ENCODE data around the gene DTX3.
A peak's percentile ranks its signal among the peaks of the same experiment; 100 is the strongest.
"Not testable (repeated sequence)": the region's sequence is repeated elsewhere in the genome, so short reads cannot be mapped to it uniquely, and the experiment has no call there.

Gene DTX3

GRCh38 chr12:57604454-57604991 is at the start of gene DTX3:
TSS of gene DTX3 (plus strand) at chr12:57604824. CDS start at chr12:57606518, 1,694 bp downstream.
- peak; percentile 69 for DNase-seq

DNA sequence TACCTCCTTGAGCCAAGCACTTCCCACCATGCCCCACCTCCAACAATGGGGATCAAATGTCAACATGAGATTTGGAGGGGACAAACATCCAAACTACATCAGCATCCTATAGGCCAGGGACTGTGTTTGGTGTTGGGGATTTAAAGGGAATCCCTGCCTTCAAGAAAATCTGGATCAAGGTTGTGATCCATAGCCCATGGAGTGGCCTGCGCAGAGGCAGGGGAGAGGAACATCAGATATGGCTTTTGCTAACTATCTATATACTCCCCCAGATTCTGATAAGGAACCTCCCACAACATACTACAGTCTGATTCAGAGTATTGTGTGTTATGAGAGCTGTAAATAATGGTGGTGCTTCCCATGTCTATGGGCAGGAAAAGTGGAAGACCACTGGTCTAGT is 49.7 kb upstream of the DTX3 start:
- DNase-seq, result no peak

DNA sequence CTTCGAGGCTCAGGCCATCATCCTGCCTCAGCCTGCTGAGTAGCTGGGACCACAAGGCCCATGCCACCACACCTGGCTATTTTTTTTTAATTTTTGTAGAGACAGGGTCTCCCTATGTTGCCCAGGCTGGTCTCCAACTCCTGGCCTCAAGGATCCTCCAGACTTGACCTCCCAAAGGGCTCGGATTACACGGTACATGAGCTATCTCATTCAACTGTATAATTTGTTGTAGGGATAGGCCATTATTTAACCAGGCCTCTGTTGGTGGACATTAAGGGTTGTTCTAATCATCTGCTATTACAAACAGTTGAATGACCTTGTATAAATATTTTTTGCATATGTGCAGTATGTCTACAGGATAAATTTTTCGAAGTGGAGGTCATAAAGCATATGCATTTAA is 45.8 kb upstream of the DTX3 start:
- DNase-seq, result no peak

GRCh38 chr12:57560516-57560915 is 44.1 kb upstream of the DTX3 start:
- no peak for DNase-seq

DNA sequence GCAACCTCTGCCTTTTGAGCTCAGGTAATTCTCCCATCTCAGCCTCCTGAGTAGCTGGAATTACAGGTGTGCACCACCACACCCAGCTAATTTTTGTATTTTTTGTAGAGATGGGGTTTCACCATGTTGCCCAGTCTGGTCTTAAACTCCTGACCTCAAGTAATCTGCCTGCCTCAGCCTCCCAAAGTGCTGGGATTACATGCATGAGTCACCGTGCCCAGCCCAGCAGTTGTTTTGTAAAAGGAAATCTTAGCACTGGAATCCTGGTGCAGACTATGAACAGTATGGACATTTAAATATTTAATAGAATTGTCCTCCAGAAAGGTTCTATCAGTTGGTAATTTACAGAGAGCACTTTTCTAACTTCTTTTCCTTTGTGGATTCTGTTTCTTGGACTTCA is 43.5 kb upstream of the DTX3 start:
- DNase-seq, result not testable (repeated sequence)

- DNase-seq, result no peak
Observed at GRCh38 chr12:57563358-57563757, 41.3 kb upstream of the DTX3 start.

- DNase-seq, result no peak
Observed at GRCh38 chr12:57564178-57564740, 40.4 kb upstream of the DTX3 start.

GRCh38 chr12:57568838-57569237 is 35.8 kb upstream of the DTX3 start:
- no peak for DNase-seq

- no peak for DNase-seq
Observed at GRCh38 chr12:57569858-57570257, 34.8 kb upstream of the DTX3 start.

GRCh38 chr12:57570438-57570837 is 34.2 kb upstream of the DTX3 start:
- not testable (repeated sequence) for DNase-seq

DNA sequence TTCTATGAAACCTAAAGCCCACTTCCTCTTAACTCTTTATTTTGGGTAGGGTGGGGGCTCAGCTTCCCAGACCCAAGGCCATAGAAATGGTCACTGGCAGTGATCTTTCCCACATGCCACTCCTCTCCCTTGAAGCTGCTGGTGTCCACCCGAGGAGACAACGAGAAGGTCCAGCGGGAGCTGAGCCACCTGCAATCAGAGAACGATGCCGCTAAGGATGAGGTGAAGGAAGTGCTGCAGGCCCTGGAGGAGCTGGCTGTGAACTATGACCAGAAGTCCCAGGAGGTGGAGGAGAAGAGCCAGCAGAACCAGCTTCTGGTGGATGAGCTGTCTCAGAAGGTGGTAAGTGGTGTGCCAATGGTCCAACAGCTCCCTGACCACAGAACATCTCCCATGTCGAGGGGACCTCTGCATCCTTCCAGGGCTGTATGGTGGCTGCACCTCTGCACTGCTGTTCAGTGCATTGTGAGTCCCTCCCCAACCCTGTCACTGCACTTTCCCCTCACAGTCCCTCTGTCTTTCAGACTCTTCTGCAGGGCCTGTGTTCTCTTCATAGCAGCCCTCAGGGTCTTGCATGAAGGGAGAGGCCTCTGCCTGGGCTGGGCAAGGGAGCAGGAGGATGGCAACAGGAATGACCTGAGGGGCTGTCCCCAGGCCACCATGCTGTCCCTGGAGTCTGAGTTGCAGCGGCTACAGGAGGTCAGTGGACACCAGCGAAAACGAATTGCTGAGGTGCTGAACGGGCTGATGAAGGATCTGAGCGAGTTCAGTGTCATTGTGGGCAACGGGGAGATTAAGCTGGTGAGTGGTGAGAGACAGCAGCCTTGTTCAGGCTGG is 32.5 kb upstream of the DTX3 start:
- DNase-seq, result no peak

GRCh38 chr12:57574795-57575194 is 29.8 kb upstream of the DTX3 start:
- no peak for DNase-seq

- no peak for DNase-seq
Observed at GRCh38 chr12:57575771-57576612, 28.6 kb upstream of the DTX3 start.

DNA sequence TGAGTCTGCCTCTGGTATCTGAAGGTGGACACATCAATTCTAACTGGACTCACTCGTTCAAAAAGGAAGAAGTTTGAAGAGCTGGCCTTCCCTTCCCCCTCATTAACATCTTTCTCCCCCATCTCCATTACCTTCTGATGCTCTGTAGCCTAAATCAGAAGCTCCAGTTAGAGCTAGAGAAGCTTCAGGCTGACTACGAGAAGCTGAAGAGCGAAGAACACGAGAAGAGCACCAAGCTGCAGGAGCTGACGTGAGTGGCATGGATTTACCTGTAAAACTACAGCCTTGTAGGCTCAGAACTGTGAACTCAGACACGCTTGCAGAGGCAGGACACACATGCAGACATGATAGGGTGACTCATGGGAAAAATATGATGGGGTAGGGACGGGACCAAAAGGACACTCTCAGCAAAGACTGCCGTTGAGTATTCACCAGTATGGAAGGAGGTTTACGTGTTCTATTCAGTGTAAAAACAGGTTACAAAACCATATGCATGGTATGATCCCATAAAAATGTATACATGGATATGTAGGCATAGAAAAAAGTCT is 27.9 kb upstream of the DTX3 start:
- no peak for DNase-seq

GRCh38 chr12:57577981-57578758 is 26.5 kb upstream of the DTX3 start:
- DNase-seq, result no peak

GRCh38 chr12:57579011-57579410 is 25.6 kb upstream of the DTX3 start:
- no peak for DNase-seq

GRCh38 chr12:57579677-57580465 is 24.8 kb upstream of the DTX3 start:
- no peak for DNase-seq

GRCh38 chr12:57580466-57580795 is 24.2 kb upstream of the DTX3 start:
- no peak for DNase-seq

DNA sequence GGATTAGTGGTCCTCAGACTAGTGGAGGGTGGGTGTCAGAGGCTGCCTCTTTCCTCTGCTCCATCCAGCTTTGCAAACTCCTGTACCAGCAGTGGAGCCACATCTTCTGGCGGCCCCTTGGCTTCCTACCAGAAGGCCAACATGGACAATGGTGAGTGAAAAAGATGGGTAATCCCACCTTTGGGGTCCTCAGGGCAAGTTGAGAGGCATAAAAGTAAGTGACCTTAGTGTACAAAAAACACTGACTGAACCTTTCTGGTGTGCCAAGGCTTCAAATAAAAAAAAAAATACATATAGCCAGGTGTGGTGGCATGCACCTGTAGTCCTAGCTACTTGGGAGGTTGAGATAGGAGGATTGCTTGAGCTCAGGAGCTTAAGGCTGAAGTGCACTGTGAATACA is 22.8 kb upstream of the DTX3 start:
- no peak for DNase-seq

- no peak for DNase-seq
Observed at GRCh38 chr12:57582440-57582839, 22.2 kb upstream of the DTX3 start.

- peak; percentile 78 for DNase-seq
Observed at GRCh38 chr12:57583008-57583831, 21.4 kb upstream of the DTX3 start.
